ENCODE results near the gene SEC22B.
"Not testable (repeated sequence)": the region's sequence is repeated elsewhere in the genome, so short reads cannot be mapped to it uniquely, and the experiment has no call there.

SEC22B gene

GRCh38 chr1:120111771-120112170 is 64.5 kb downstream of the SEC22B start:
- CTCF ChIA-PET; H3K36me3 ChIP-seq (ENCODE audit: control insufficient read depth in 4 of 4, insufficient read depth in 4 of 4, low read length in 3 of 4); POLR2A ChIA-PET; DNase-seq; H3K4me3 ChIP-seq (ENCODE audit: control insufficient read depth in 1 of 7, extremely low read depth in 1 of 7, insufficient read depth in 4 of 7, low read depth in 2 of 7, low read length in 6 of 7); H3K27me3 ChIP-seq (replicated peaks in 2 of 5; ENCODE audit: control insufficient read depth in 4 of 5, insufficient read depth in 5 of 5, low read length in 4 of 5); H3K4me1 ChIP-seq (ENCODE audit: control extremely low read depth in 1 of 4, control insufficient read depth in 4 of 4, insufficient read depth in 4 of 4, low read length in 3 of 4); H3K27ac ChIP-seq (ENCODE audit: insufficient read depth in 1 of 2, low read depth in 1 of 2, low read length in 2 of 2, poor library complexity in 1 of 2, severe bottlenecking in 2 of 2); H3K9me3 ChIP-seq (ENCODE audit: control extremely low read depth in 1 of 5, control insufficient read depth in 4 of 5, insufficient read depth in 2 of 5, low read depth in 1 of 5, low read length in 4 of 5): not testable (repeated sequence)
- no CpG with 5 or more reads among the region's 3 CpGs for WGBS (ENCODE audit: insufficient coverage)

GRCh38 chr1:120111008-120111407 is 65.3 kb downstream of the SEC22B start:
- DNase-seq = not testable (repeated sequence)
- WGBS (ENCODE audit: insufficient coverage) = no CpG with 5 or more reads among the region's 2 CpGs

DNA sequence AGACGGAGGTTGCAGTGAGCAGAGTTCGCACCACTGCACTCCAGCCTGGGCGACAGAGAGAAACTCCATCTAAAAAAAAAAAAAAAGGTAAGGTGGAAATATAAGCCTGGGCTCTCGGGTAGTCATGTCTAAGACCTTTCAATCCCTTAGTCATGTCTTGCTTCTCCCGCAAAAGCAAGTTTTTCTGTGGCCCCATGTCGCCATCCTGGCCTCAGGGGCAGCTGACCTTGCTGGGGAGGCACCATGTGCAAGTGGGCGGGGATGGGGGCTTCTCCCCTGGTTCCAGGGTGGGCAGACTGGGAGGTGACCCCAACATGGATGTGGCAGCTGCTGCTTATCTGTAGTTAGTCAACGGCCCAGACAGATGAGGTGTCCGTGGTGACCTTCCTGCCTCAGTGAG is 66.7 kb downstream of the SEC22B start:
- DNase-seq; H3K4me1 ChIP-seq (ENCODE audit: control extremely low read depth in 1 of 4, control insufficient read depth in 4 of 4, insufficient read depth in 4 of 4, low read length in 3 of 4); H3K27me3 ChIP-seq (replicated peaks in 2 of 5; ENCODE audit: control insufficient read depth in 4 of 5, insufficient read depth in 5 of 5, low read length in 4 of 5); H3K4me3 ChIP-seq (ENCODE audit: control insufficient read depth in 1 of 7, extremely low read depth in 1 of 7, insufficient read depth in 4 of 7, low read depth in 2 of 7, low read length in 6 of 7); H3K36me3 ChIP-seq (ENCODE audit: control insufficient read depth in 4 of 4, insufficient read depth in 4 of 4, low read length in 3 of 4); POLR2A ChIA-PET; H3K27ac ChIP-seq (ENCODE audit: insufficient read depth in 1 of 2, low read depth in 1 of 2, low read length in 2 of 2, poor library complexity in 1 of 2, severe bottlenecking in 2 of 2); H3K9me3 ChIP-seq (ENCODE audit: control extremely low read depth in 1 of 5, control insufficient read depth in 4 of 5, insufficient read depth in 2 of 5, low read depth in 1 of 5, low read length in 4 of 5); CTCF ChIA-PET: not testable (repeated sequence)
- 100% methylated on average over 1 of the region's 9 CpGs for WGBS (ENCODE audit: insufficient coverage)

More at GRCh38 chr1:120111008-120111407, 65.3 kb downstream of the SEC22B start:
- CTCF ChIA-PET; H3K36me3 ChIP-seq (ENCODE audit: control insufficient read depth in 4 of 4, insufficient read depth in 4 of 4, low read length in 3 of 4); POLR2A ChIA-PET; H3K27me3 ChIP-seq (replicated peaks in 2 of 5; ENCODE audit: control insufficient read depth in 4 of 5, insufficient read depth in 5 of 5, low read length in 4 of 5); H3K9me3 ChIP-seq (ENCODE audit: control extremely low read depth in 1 of 5, control insufficient read depth in 4 of 5, insufficient read depth in 2 of 5, low read depth in 1 of 5, low read length in 4 of 5); H3K4me3 ChIP-seq (ENCODE audit: control insufficient read depth in 1 of 7, extremely low read depth in 1 of 7, insufficient read depth in 4 of 7, low read depth in 2 of 7, low read length in 6 of 7); H3K27ac ChIP-seq (ENCODE audit: insufficient read depth in 1 of 2, low read depth in 1 of 2, low read length in 2 of 2, poor library complexity in 1 of 2, severe bottlenecking in 2 of 2); H3K4me1 ChIP-seq (ENCODE audit: control extremely low read depth in 1 of 4, control insufficient read depth in 4 of 4, insufficient read depth in 4 of 4, low read length in 3 of 4): not testable (repeated sequence)

- CTCF ChIA-PET; H3K27ac ChIP-seq (ENCODE audit: insufficient read depth in 1 of 2, low read depth in 1 of 2, low read length in 2 of 2, poor library complexity in 1 of 2, severe bottlenecking in 2 of 2); POLR2A ChIA-PET; H3K4me1 ChIP-seq (ENCODE audit: control extremely low read depth in 1 of 4, control insufficient read depth in 4 of 4, insufficient read depth in 4 of 4, low read length in 3 of 4); H3K4me3 ChIP-seq (ENCODE audit: control insufficient read depth in 1 of 7, extremely low read depth in 1 of 7, insufficient read depth in 4 of 7, low read depth in 2 of 7, low read length in 6 of 7); H3K36me3 ChIP-seq (ENCODE audit: control insufficient read depth in 4 of 4, insufficient read depth in 4 of 4, low read length in 3 of 4); DNase-seq; H3K9me3 ChIP-seq (ENCODE audit: control extremely low read depth in 1 of 5, control insufficient read depth in 4 of 5, insufficient read depth in 2 of 5, low read depth in 1 of 5, low read length in 4 of 5); H3K27me3 ChIP-seq (replicated peaks in 2 of 5; ENCODE audit: control insufficient read depth in 4 of 5, insufficient read depth in 5 of 5, low read length in 4 of 5): not testable (repeated sequence)
- WGBS (ENCODE audit: insufficient coverage) = 100% methylated on average over 1 of the region's 10 CpGs
Measured at GRCh38 chr1:120109180-120109579, 67.1 kb downstream of the SEC22B start.

DNA sequence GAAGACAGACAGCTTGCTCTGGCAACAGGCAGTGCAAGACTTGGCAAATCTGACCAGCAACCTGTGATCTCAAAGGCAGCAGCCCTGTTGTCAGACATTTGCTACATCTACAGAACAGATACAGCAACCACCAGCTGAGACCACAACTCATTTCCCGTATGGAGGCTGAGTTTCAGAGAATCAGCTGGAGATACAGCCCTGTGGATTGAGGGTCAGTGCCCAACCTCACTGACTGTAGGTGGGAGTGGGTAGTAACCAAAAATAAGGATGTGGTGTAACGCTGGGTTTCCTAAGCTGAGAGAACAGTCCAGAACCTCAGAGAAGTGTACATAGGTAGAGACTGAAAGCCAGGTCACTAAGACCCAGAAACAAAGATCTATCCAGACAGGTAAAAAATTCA is 71.0 kb downstream of the SEC22B start:
- CTCF ChIA-PET; H3K36me3 ChIP-seq (ENCODE audit: control insufficient read depth in 4 of 4, insufficient read depth in 4 of 4, low read length in 3 of 4); H3K4me3 ChIP-seq (ENCODE audit: control insufficient read depth in 1 of 7, extremely low read depth in 1 of 7, insufficient read depth in 4 of 7, low read depth in 2 of 7, low read length in 6 of 7); POLR2A ChIA-PET; H3K9me3 ChIP-seq (ENCODE audit: control extremely low read depth in 1 of 5, control insufficient read depth in 4 of 5, insufficient read depth in 2 of 5, low read depth in 1 of 5, low read length in 4 of 5); H3K4me1 ChIP-seq (ENCODE audit: control extremely low read depth in 1 of 4, control insufficient read depth in 4 of 4, insufficient read depth in 4 of 4, low read length in 3 of 4); H3K27me3 ChIP-seq (replicated peaks in 2 of 5; ENCODE audit: control insufficient read depth in 4 of 5, insufficient read depth in 5 of 5, low read length in 4 of 5); H3K27ac ChIP-seq (ENCODE audit: insufficient read depth in 1 of 2, low read depth in 1 of 2, low read length in 2 of 2, poor library complexity in 1 of 2, severe bottlenecking in 2 of 2): not testable (repeated sequence)
- peak in 1 of 3 donors; percentile 22 for DNase-seq
- no CpG with 5 or more reads among the region's 2 CpGs for WGBS (ENCODE audit: insufficient coverage)

DNA sequence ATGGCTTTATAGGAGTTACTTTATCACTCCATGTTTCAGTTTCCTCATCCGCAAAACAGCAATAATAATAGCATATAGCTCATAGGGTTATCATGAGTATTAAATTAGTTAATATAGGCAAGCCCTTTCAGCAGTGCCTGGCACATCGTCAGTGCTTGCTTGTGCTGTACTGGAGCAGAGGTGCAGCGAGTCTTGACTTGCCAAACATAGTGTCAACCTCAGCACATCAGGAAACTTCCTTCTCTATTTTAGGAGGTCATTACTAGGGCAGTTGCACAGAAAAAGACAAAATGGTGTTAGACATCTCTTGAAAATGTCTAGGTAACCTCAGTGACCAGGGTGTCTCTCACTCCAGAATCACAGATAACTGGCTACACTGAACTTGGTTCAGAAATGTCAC is 72.6 kb downstream of the SEC22B start:
- H3K4me1 ChIP-seq (ENCODE audit: control extremely low read depth in 1 of 4, control insufficient read depth in 4 of 4, insufficient read depth in 4 of 4, low read length in 3 of 4); H3K36me3 ChIP-seq (ENCODE audit: control insufficient read depth in 4 of 4, insufficient read depth in 4 of 4, low read length in 3 of 4); H3K4me3 ChIP-seq (ENCODE audit: control insufficient read depth in 1 of 7, extremely low read depth in 1 of 7, insufficient read depth in 4 of 7, low read depth in 2 of 7, low read length in 6 of 7); H3K9me3 ChIP-seq (ENCODE audit: control extremely low read depth in 1 of 5, control insufficient read depth in 4 of 5, insufficient read depth in 2 of 5, low read depth in 1 of 5, low read length in 4 of 5); CTCF ChIA-PET; DNase-seq; POLR2A ChIA-PET; H3K27me3 ChIP-seq (replicated peaks in 2 of 5; ENCODE audit: control insufficient read depth in 4 of 5, insufficient read depth in 5 of 5, low read length in 4 of 5); H3K27ac ChIP-seq (ENCODE audit: insufficient read depth in 1 of 2, low read depth in 1 of 2, low read length in 2 of 2, poor library complexity in 1 of 2, severe bottlenecking in 2 of 2): not testable (repeated sequence)
- no CpG with 5 or more reads among the region's 3 CpGs for WGBS (ENCODE audit: insufficient coverage)

- H3K36me3 ChIP-seq (ENCODE audit: control insufficient read depth in 4 of 4, insufficient read depth in 4 of 4, low read length in 3 of 4); H3K4me3 ChIP-seq (ENCODE audit: control insufficient read depth in 1 of 7, extremely low read depth in 1 of 7, insufficient read depth in 4 of 7, low read depth in 2 of 7, low read length in 6 of 7); CTCF ChIA-PET: not testable (repeated sequence)
Measured at GRCh38 chr1:120101593-120101992, 74.7 kb downstream of the SEC22B start.

More at GRCh38 chr1:120101593-120101992, 74.7 kb downstream of the SEC22B start:
- H3K4me1 ChIP-seq (ENCODE audit: control extremely low read depth in 1 of 4, control insufficient read depth in 4 of 4, insufficient read depth in 4 of 4, low read length in 3 of 4); POLR2A ChIA-PET; H3K27me3 ChIP-seq (replicated peaks in 2 of 5; ENCODE audit: control insufficient read depth in 4 of 5, insufficient read depth in 5 of 5, low read length in 4 of 5); H3K27ac ChIP-seq (ENCODE audit: insufficient read depth in 1 of 2, low read depth in 1 of 2, low read length in 2 of 2, poor library complexity in 1 of 2, severe bottlenecking in 2 of 2); H3K9me3 ChIP-seq (ENCODE audit: control extremely low read depth in 1 of 5, control insufficient read depth in 4 of 5, insufficient read depth in 2 of 5, low read depth in 1 of 5, low read length in 4 of 5): not testable (repeated sequence)
- peak in 2 of 3 donors; percentile 2 to 15 for DNase-seq
- no CpG with 5 or more reads among the region's 1 CpG for WGBS (ENCODE audit: insufficient coverage)

Measured in common myeloid progenitor, CD34-positive (primary cell).